Naive thymus-derived CD8-positive, alpha-beta T cell (primary cell): ENCODE results near the gene FOXC2. TPM values are rescaled to one million over a fixed set of nuclear protein-coding genes. Genes with fewer than 3 reads are reported as not detected.
A peak's percentile ranks its signal among the peaks of the same experiment; 100 is the strongest.

Experiments
- ATAC-seq, 2 donors: fragments of 150-1000 bp; cut with Tn5 transposase in 1 of 2; sonication (Bioruptor Pico), chemical (Tn5 transposase) in 1 of 2; 1 replicate in 1 of 2; 2 replicates in 1 of 2; pipeline ENCODE4 v1.10.0; 2021; ENCODE audit warnings: mild to moderate bottlenecking in 2 of 2, moderate library complexity in 2 of 2
- POLR2A ChIA-PET: fragments of 350-600 bp; sonication (Branson Sonifier 250); formaldehyde crosslinking; loops from one replicate; lab custom pipeline; 2021; ENCODE audit warnings: antibody characterized with exemption; lab: Charles Lee
- DNase-seq, 10 donors: peaks; one replicate each; pipeline versions ENCODE4 v3.0.0 to v3.0.0-alpha.2; 2020 to 2022
- H3K27ac Mint-ChIP-seq, 10 donors: one replicate each; pipeline ENCODE4 v1.8.0; 2020 to 2022; ENCODE audit warnings: mild to moderate bottlenecking in 10 of 10, mixed read lengths in 10 of 10, moderate library complexity in 4 of 10, inconsistent platforms in 1 of 10
- H3K27me3 Mint-ChIP-seq, 5 donors: one replicate each; pipeline ENCODE4 v1.8.0; 2021 to 2022; ENCODE audit warnings: mixed read lengths in 5 of 5
- H3K36me3 Mint-ChIP-seq, 3 donors: one replicate each; pipeline ENCODE4 v1.8.0; 2020 to 2022; ENCODE audit warnings: mixed read lengths in 3 of 3, mild to moderate bottlenecking in 2 of 3, inconsistent platforms in 1 of 3
- H3K4me1 Mint-ChIP-seq, 4 donors: one replicate each; pipeline ENCODE4 v1.8.0; 2021 to 2022; ENCODE audit warnings: mixed read lengths in 4 of 4
- H3K4me3 Mint-ChIP-seq, 10 donors: one replicate each; pipeline ENCODE4 v1.8.0; 2020 to 2022; ENCODE audit warnings: mild to moderate bottlenecking in 10 of 10, mixed read lengths in 10 of 10, moderate library complexity in 6 of 10, inconsistent platforms in 1 of 10
- H3K9me3 Mint-ChIP-seq, 9 donors: one replicate each; pipeline ENCODE4 v1.8.0; 2020 to 2022; ENCODE audit warnings: mixed read lengths in 9 of 9, mild to moderate bottlenecking in 3 of 9, inconsistent platforms in 1 of 9, moderate library complexity in 1 of 9
- polyA plus RNA-seq, 3 donors: library from polyadenylated mRNA; unstranded; fragments of 300-500 nt; fragmentation: Illumina TruSeq; gene quantifications; one replicate each; pipeline ENCODE4 v1.2.3, GENCODE V29; 2021
- total RNA-seq, 8 experiments: library from RNA in 2 of 8; stranded (reverse) in 2 of 8; gene quantifications; one replicate each; pipeline ENCODE4 v1.2.3 and lab custom pipeline; 2021 to 2026

Gene FOXC2
- total and polyA plus RNA-seq, 5 experiments from 2014 or later, result not detected

DNA sequence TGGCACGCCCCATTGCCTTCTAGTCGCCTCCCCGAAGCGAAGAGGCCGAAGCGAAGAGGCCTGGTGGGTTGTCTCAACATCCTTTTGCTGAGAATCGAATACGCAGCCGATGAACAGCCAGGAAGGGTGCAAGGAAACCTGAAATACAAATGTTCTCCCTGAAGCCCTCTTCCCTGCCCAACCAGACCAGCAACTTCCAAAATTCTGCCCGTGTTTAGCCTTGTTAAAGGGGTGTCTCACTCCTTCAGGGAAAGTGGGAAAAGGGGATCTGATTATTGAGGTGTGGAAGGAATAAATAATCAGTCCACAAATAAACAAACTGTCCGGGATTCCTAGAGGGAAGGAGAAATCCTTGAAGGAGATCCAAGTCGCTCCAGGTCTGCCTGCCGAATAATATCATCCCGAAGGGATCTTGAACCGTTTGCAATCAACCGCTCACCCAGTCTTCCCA, 1.4 kb upstream of the FOXC2 start:
- Mint-ChIP-seq H3K4me1 (peaks cover 7 to 28% (median 20%) of the 10 kb centered on the region in 4 donors), H3K36me3 (no peaks in the 10 kb centered on the region), H3K27me3 (peaks cover 26 to 68% (median 45%) of the 10 kb centered on the region in 5 donors), H3K9me3 (no peaks in the 10 kb centered on the region), H3K4me3 (peak overlapping the region in 3 of 10 donors; percentile 33 to 52 (median 36)), H3K27ac (peak overlapping the region in 1 of 10 donors; percentile 18)
- ATAC-seq (no peak), DNase-seq (no peak)
- POLR2A ChIA-PET, result no interaction called here

DNA sequence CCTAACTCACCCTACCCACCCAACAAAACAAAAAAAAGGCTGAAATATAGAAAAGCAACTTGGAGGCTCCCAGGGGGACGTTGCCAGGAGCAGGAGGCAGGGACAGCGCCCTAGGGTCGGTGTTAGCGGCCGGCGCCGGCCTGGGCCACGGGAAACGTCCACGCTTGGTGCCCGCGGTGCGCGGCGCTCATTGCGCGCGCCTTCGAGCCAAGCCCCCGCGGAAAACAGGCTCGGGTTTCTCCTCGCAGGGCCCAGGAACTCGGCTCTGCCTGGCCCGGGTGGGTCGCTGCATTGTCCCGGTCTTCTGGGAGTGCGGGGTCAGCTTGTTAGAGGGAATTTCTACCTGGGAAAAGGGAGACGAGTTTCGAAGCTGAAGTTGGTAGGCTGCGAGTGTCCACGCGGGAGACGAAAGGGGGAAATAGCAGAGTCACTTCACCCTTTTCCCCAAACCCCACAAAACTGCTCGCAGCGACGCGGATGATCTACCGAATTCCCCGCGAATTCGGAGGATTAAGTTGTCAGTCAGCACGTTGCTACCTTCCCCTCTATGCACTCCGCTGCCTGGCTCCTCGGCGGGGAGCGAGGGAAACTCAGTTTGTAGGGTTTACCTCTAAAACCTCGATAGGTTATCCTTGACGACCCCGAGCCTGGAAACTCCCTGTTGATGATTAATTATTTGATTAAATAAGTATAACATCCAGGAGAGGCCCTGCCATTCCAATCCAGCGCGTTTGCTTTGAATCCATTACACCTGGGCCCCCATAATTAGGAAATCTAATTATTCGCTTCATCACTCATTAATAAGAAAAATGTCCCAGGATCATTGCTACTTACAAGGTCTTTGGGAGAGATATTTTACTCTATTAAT, 751 bp upstream of the FOXC2 start:
- ATAC-seq (no peak), DNase-seq (no peak)
- H3K36me3 Mint-ChIP-seq, result no peaks in the 10 kb centered on the region
- POLR2A ChIA-PET, result no interaction called here
- H3K9me3 Mint-ChIP-seq, result no peaks in the 10 kb centered on the region
- H3K27me3 Mint-ChIP-seq, result peaks cover 30 to 69% (median 50%) of the 10 kb centered on the region in 5 donors
- H3K4me3 Mint-ChIP-seq, result peak overlapping the region in 6 of 10 donors; percentile 18 to 52 (median 34)
- H3K27ac Mint-ChIP-seq, result no peak overlapping the region
- peaks cover 7 to 28% (median 20%) of the 10 kb centered on the region in 4 donors for H3K4me1 Mint-ChIP-seq

DNA sequence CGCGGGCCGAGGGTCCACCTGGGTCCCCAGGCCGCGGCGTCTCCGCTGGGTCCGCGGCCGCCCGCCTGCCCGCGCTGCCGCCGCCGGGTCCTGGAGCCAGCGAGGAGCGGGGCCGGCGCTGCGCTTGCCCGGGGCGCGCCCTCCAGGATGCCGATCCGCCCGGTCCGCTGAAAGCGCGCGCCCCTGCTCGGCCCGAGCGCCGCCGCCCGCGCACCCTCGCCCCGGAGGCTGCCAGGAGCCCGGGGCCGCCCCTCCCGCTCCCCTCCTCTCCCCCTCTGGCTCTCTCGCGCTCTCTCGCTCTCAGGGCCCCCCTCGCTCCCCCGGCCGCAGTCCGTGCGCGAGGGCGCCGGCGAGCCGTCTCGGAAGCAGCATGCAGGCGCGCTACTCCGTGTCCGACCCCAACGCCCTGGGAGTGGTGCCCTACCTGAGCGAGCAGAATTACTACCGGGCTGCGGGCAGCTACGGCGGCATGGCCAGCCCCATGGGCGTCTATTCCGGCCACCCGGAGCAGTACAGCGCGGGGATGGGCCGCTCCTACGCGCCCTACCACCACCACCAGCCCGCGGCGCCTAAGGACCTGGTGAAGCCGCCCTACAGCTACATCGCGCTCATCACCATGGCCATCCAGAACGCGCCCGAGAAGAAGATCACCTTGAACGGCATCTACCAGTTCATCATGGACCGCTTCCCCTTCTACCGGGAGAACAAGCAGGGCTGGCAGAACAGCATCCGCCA, 504 bp downstream of the FOXC2 start:
- H3K27ac Mint-ChIP-seq, result no peak overlapping the region
- H3K36me3 Mint-ChIP-seq, result no peaks in the 10 kb centered on the region
- ATAC-seq (peak in 1 of 2 donors; percentile 10), DNase-seq (no peak)
- H3K4me1 Mint-ChIP-seq, result peaks cover 7 to 28% (median 20%) of the 10 kb centered on the region in 4 donors
- H3K9me3 Mint-ChIP-seq, result no peaks in the 10 kb centered on the region
- H3K4me3 Mint-ChIP-seq, result peak overlapping the region in 8 of 10 donors; percentile 12 to 61 (median 46)
- peaks cover 32 to 72% (median 52%) of the 10 kb centered on the region in 5 donors for H3K27me3 Mint-ChIP-seq
- POLR2A ChIA-PET, result no interaction called here

DNA sequence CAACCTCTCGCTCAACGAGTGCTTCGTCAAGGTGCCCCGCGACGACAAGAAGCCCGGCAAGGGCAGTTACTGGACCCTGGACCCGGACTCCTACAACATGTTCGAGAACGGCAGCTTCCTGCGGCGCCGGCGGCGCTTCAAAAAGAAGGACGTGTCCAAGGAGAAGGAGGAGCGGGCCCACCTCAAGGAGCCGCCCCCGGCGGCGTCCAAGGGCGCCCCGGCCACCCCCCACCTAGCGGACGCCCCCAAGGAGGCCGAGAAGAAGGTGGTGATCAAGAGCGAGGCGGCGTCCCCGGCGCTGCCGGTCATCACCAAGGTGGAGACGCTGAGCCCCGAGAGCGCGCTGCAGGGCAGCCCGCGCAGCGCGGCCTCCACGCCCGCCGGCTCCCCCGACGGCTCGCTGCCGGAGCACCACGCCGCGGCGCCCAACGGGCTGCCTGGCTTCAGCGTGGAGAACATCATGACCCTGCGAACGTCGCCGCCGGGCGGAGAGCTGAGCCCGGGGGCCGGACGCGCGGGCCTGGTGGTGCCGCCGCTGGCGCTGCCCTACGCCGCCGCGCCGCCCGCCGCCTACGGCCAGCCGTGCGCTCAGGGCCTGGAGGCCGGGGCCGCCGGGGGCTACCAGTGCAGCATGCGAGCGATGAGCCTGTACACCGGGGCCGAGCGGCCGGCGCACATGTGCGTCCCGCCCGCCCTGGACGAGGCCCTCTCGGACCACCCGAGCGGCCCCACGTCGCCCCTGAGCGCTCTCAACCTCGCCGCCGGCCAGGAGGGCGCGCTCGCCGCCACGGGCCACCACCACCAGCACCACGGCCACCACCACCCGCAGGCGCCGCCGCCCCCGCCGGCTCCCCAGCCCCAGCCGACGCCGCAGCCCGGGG, 1.3 kb downstream of the FOXC2 start:
- Mint-ChIP-seq H3K27ac (no peak overlapping the region), H3K36me3 (no peaks in the 10 kb centered on the region), H3K9me3 (no peaks in the 10 kb centered on the region), H3K4me1 (peaks cover 7 to 28% (median 20%) of the 10 kb centered on the region in 4 donors), H3K27me3 (peaks cover 31 to 76% (median 52%) of the 10 kb centered on the region in 5 donors), H3K4me3 (peak overlapping the region in 7 of 10 donors; percentile 12 to 61 (median 48))
- POLR2A ChIA-PET, result no interaction called here
- no peak for DNase-seq
- ATAC-seq, result no peak

DNA sequence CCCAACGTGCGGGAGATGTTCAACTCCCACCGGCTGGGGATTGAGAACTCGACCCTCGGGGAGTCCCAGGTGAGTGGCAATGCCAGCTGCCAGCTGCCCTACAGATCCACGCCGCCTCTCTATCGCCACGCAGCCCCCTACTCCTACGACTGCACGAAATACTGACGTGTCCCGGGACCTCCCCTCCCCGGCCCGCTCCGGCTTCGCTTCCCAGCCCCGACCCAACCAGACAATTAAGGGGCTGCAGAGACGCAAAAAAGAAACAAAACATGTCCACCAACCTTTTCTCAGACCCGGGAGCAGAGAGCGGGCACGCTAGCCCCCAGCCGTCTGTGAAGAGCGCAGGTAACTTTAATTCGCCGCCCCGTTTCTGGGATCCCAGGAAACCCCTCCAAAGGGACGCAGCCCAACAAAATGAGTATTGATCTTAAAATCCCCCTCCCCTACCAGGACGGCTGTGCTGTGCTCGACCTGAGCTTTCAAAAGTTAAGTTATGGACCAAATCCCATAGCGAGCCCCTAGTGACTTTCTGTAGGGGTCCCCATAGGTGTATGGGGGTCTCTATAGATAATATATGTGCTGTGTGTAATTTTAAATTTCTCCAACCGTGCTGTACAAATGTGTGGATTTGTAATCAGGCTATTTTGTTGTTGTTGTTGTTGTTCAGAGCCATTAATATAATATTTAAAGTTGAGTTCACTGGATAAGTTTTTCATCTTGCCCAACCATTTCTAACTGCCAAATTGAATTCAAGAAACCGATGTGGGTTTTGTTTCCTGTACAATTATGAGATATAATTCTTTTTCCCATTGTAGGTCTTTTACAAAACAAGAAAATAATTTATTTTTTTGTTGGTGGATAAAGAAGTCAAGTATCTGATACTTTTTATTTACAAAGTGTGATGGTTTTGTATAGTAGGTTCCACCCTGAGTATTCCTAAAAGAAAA, 2.3 kb downstream of the FOXC2 start:
- no peak for DNase-seq
- peaks cover 4 to 21% (median 13%) of the 10 kb centered on the region in 4 donors for H3K4me1 Mint-ChIP-seq
- peak overlapping the region in 6 of 10 donors; percentile 30 to 67 (median 42) for H3K4me3 Mint-ChIP-seq
- POLR2A ChIA-PET, result no interaction called here
- no peaks in the 10 kb centered on the region for H3K9me3 Mint-ChIP-seq
- no peak for ATAC-seq
- no peak overlapping the region for H3K27ac Mint-ChIP-seq
- peaks cover 30 to 80% (median 54%) of the 10 kb centered on the region in 5 donors for H3K27me3 Mint-ChIP-seq
- no peaks in the 10 kb centered on the region for H3K36me3 Mint-ChIP-seq

DNA sequence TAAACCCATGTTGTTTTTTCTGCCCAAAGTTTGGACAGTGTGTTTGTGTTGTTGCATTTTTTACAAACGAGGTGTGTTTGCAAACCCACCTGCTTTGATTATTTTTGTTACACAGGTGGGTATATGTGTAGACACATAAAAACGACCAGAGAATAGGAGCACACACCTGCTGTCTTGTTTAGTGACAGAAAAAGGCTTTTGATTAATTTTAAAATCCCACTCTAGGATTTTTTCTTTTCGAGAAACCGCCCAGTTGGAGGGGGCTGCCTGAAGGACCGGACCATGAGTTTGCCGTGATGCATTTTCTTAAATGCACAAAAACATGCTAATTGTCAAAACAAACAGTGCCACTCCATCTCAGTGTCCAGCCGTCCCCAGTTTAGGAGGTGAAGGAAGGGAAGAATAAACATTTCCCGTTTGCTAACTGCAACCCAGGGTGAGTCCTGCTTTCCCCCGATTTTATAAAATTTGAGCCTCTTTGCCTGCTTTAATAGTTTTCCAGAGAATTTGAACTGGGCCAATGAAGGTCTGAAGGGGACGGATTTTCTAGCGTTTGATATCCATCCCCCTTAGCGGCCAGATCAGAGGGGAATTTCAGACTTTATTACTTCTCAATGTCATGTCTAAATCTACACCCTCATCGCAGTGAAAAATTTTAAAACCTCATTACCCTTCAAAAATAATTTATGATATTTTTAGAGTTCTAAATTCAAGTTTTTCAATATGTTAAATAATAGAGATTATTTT, 3.2 kb downstream of the FOXC2 start:
- POLR2A ChIA-PET, result no interaction called here
- no peak for ATAC-seq

DNA sequence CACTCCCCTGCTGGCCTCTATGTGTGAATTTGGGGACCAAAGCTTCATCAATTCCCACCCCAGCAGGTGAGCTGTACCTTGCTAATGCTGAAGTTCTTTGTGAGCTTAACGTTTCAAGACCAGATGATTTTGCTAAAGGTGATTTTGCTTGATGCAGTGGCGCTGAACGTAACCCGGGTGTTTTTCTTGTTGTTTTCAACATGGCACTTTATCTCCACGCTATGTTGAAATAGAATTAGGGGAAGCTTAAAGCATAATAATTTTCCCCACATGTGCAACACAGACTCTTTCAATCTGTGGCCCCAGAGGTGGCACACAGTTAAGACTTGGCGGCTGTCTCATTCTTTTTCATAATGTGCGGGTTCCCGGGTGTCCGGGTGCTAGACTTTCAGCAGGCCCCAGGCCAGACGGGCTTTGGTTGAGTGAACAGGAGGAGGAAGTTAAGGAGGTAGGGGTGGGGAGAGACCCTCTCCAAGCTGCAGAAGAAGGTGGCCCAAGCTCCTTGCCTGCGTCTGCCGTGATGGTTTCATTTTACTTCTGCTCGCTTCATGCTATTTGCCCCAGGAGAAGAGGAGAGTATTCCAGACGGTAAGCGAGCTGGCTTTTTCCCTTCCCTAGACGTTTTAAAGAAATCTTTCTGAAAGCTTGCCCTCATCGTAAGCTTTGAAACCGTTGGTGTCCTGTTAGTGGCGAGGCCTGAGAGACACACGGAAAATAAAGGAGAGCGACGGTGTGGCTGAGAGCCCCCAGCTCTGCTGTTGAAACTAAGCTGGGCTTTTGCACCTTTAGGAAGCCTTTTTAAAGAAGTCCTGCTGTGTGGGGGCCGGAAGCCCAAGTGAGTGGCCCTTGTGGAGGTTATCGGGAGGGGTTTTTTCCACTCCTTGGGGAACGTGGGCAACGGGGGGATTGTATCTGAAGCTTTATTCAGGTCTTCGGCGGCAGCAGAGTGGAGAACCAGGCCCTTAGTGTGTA, 4.2 kb downstream of the FOXC2 start:
- no peak overlapping the region for H3K27ac Mint-ChIP-seq
- peak overlapping the region in 1 of 10 donors; percentile 2 for H3K4me3 Mint-ChIP-seq
- H3K9me3 Mint-ChIP-seq, result no peaks in the 10 kb centered on the region
- ATAC-seq (no peak), DNase-seq (no peak)
- H3K4me1 Mint-ChIP-seq, result peaks cover 0 to 12% (median 6%) of the 10 kb centered on the region in 4 donors
- H3K36me3 Mint-ChIP-seq, result no peaks in the 10 kb centered on the region
- peaks cover 23 to 78% (median 52%) of the 10 kb centered on the region in 5 donors for H3K27me3 Mint-ChIP-seq
- POLR2A ChIA-PET, result no interaction called here

More for the DNA sequence above, 3.2 kb downstream of the FOXC2 start:
- Mint-ChIP-seq H3K9me3 (no peaks in the 10 kb centered on the region), H3K4me3 (no peak overlapping the region), H3K36me3 (no peaks in the 10 kb centered on the region), H3K27ac (no peak overlapping the region), H3K4me1 (peaks cover 0 to 15% (median 6%) of the 10 kb centered on the region in 4 donors), H3K27me3 (peaks cover 27 to 78% (median 58%) of the 10 kb centered on the region in 5 donors)
- DNase-seq, result no peak

DNA sequence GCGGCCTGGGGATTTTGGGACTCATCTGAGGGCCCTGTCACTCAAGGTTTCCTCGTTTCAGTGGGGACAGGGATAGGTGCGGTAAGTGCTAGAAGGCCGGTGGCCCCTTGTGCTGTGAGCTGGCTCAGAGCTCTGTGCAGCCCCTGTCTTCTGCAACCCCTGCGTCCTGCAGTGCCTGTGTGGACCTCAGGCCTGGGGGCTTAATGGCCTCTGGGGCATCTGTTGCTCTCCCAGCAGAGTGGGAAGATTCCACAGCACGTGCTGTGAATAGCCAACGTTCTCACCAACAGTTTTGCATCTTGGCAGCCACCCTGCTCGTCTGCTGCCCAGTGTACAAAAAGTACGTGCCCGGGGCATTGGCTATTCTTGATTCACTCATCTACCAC, 4.9 kb downstream of the FOXC2 start:
- ATAC-seq (no peak), DNase-seq (no peak)
- H3K36me3 Mint-ChIP-seq, result no peaks in the 10 kb centered on the region
- peaks cover 2 to 13% (median 9%) of the 10 kb centered on the region in 4 donors for H3K4me1 Mint-ChIP-seq
- H3K4me3 Mint-ChIP-seq, result no peak overlapping the region
- H3K27ac Mint-ChIP-seq, result no peak overlapping the region
- POLR2A ChIA-PET, result no interaction called here
- H3K9me3 Mint-ChIP-seq, result no peaks in the 10 kb centered on the region
- H3K27me3 Mint-ChIP-seq, result peaks cover 26 to 80% (median 53%) of the 10 kb centered on the region in 5 donors

DNA sequence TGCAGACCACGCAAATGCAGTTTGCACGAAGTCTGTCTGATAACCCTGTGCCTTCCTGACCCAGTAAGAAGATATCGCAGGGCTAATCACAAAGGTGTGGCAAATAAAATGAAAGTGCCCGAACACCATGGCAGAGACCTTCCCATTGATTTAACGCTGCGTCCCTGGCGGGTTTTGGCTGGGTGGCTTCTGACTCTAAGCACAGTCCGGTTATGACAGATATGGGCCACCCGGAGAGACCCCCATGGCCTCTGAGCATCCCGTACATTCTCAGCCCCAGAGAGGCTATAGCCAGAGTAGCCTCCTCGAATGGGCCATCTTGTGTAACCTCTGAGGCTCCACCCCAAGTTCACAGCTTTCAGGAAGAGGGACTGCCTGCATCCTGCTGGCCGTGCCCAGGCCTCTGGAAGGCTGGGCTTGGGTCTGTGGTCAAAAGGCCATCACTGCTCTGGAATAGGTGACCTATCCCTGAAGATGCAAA, 5.5 kb downstream of the FOXC2 start:
- Mint-ChIP-seq H3K4me1 (peaks cover 6 to 17% (median 12%) of the 10 kb centered on the region in 4 donors), H3K27ac (no peak overlapping the region), H3K36me3 (no peaks in the 10 kb centered on the region), H3K9me3 (no peaks in the 10 kb centered on the region), H3K27me3 (peaks cover 29 to 84% (median 56%) of the 10 kb centered on the region in 5 donors), H3K4me3 (no peak overlapping the region)
- POLR2A ChIA-PET, result no interaction called here
- DNase-seq (no peak), ATAC-seq (no peak)

DNA sequence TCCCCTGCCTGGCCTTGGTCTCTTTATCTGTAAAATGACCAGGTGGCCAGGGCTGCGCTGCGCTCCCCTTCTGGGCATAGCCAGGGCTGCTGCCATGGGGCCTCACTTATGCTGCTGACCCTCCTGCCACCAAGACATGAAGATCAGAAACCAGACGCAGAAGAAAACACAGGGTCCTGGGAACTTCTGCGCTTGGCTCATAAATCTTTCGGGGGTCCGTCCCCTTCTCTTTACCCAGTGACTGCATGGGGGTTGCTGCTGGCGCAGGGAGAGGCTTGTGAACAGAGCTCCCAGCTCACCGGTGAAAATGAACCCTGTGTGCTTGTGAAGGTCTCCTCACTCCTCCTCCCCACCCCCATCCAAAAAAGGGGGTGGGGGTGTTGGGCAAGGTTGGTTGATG, 6.0 kb downstream of the FOXC2 start:
- H3K4me3 Mint-ChIP-seq, result no peak overlapping the region
- H3K27me3 Mint-ChIP-seq, result peaks cover 29 to 88% (median 62%) of the 10 kb centered on the region in 5 donors
- peaks cover 0 to 2% (median 0%) of the 10 kb centered on the region in 3 donors for H3K36me3 Mint-ChIP-seq
- H3K27ac Mint-ChIP-seq, result no peak overlapping the region
- no peaks in the 10 kb centered on the region for H3K9me3 Mint-ChIP-seq
- DNase-seq, result no peak
- peaks cover 6 to 16% (median 11%) of the 10 kb centered on the region in 4 donors for H3K4me1 Mint-ChIP-seq
- ATAC-seq, result no peak
- POLR2A ChIA-PET, result no interaction called here
